ENCODE data around the gene SNX18. TPM values are rescaled to one million over a fixed set of nuclear protein-coding genes. Genes with fewer than 3 reads are reported as not detected.
A peak's percentile ranks its signal among the peaks of the same experiment; 100 is the strongest.

Gene SNX18
- total and polyA plus RNA-seq, 5 donors from 2014 or later: 1.2 to 13.8 (median 2.4) TPM

DNA sequence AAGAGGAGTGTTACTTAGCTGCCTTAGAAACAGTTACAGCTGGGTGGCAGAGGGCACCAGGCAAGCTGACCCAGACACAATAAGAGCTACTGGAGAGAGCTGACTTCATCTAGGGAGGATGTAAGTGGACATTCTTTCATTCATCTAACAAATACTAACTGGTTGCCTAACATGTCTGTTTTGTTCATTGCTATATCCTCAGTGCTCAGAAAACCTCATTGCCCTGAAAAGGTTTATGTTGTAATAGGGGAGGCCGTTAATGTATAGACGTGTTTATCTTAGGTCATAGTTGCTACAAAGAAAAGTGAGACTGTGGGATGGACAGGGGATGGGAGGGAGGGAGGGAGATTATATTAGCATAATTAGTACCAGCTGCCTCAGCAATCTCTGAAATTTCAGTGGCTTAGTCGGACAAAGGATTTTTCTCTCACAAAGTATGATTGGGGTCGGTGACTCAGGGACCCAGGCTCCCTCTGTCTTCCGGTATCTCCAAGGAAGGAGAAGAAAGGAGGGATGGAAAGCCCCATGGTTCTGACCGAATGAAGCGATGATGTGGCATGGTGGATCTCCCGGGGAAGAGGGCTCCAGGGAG is 2.6 kb upstream of the SNX18 start:
- H3K27me3 Mint-ChIP-seq: peaks cover 26% of the 10 kb centered on the region
- H3K9me3 Mint-ChIP-seq: peaks cover 0 to 2% (median 0%) of the 10 kb centered on the region in 7 donors
- no peak for ATAC-seq (ENCODE audit: low read depth in 2 of 2)
- H3K4me1 Mint-ChIP-seq: peaks cover 5 to 17% (median 8%) of the 10 kb centered on the region in 4 donors
- no peaks in the 10 kb centered on the region for H3K36me3 ChIP-seq (ENCODE audit: control insufficient read depth, insufficient read depth, low read length)
- DNase-seq: no peak
- H3K4me3 ChIP-seq (ENCODE audit: low read depth, low read length): no peak overlapping the region
- no peak overlapping the region for H3K27ac ChIP-seq (ENCODE audit: insufficient read depth, low read length, poor library complexity, severe bottlenecking)
- peak overlapping the region in 1 of 4 donors; percentile 34 for H3K4me3 Mint-ChIP-seq
- no peak overlapping the region for H3K27ac Mint-ChIP-seq
- H3K9me3 ChIP-seq (ENCODE audit: control insufficient read depth in 2 of 2, low read length in 2 of 2): no peaks in the 10 kb centered on the region
- H3K36me3 Mint-ChIP-seq: peaks cover 4% of the 10 kb centered on the region
- H3K4me1 ChIP-seq (ENCODE audit: control insufficient read depth, insufficient read depth, low read length, poor library complexity, severe bottlenecking): peaks cover 26% of the 10 kb centered on the region
- no peaks in the 10 kb centered on the region for H3K27me3 ChIP-seq (ENCODE audit: control insufficient read depth, insufficient read depth, low read length)

DNA sequence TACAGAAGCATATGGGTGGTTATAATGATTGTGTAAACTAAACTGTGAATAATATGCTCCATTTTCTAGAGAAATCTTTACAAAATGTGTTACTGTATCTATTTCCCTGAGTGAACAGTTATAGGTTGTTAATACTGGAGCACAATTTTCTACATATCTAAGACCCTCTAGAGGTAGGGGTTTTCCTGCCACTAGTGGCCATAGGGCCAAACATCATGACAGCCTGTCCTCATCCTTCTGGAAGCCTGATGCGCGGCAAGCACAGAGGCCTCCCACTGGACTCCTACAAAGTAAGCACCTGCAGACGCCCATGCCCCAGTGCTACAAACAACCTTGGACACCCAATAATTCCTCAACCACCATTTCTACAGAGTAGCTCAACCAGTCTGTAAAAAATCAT is 1.9 kb upstream of the SNX18 start:
- Mint-ChIP-seq H3K4me3 (peak overlapping the region in 2 of 4 donors; percentile 55 to 62), H3K27ac (no peak overlapping the region), H3K4me1 (peaks cover 6 to 24% (median 14%) of the 10 kb centered on the region in 4 donors), H3K9me3 (peaks cover 0 to 2% (median 0%) of the 10 kb centered on the region in 7 donors), H3K27me3 (peaks cover 26% of the 10 kb centered on the region), H3K36me3 (peaks cover 4% of the 10 kb centered on the region)
- no peak for DNase-seq
- Histone ChIP-seq H3K27me3 (ENCODE audit: control insufficient read depth, insufficient read depth, low read length) (no peaks in the 10 kb centered on the region), H3K4me3 (ENCODE audit: low read depth, low read length) (no peak overlapping the region), H3K4me1 (ENCODE audit: control insufficient read depth, insufficient read depth, low read length, poor library complexity, severe bottlenecking) (peaks cover 33% of the 10 kb centered on the region), H3K27ac (ENCODE audit: insufficient read depth, low read length, poor library complexity, severe bottlenecking) (no peak overlapping the region), H3K9me3 (ENCODE audit: control insufficient read depth in 2 of 2, low read length in 2 of 2) (no peaks in the 10 kb centered on the region), H3K36me3 (ENCODE audit: control insufficient read depth, insufficient read depth, low read length) (no peaks in the 10 kb centered on the region)
- no peak for ATAC-seq (ENCODE audit: low read depth in 2 of 2)

DNA sequence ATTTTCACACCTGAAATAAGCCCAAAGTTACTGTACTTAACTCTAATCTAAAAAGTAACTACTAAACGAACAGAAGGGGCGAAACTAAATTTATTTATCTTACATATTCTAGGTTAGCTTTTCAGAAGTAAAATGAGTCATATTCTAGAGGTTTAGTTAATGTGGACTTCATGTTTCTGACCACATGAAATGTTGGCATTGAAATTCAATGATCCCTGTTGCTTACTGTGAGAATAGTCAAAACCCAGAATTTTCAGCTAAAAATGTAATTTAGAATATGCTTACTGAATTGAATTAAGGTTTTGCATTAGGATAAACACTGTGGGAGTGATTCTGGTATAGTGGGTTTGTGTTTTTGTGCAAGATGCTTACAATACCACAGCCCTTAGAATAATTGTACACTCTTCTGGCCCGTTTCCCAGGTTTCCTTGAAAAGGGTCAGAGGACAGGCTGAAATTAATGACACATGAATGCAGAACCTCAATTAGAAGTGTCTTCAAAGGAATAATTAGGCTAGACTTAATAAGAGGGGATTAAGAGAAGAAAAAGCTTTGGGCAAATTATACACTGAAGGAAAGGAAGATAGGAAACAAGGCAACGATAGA is 1.4 kb upstream of the SNX18 start:
- Histone ChIP-seq H3K4me1 (ENCODE audit: control insufficient read depth, insufficient read depth, low read length, poor library complexity, severe bottlenecking) (peaks cover 38% of the 10 kb centered on the region), H3K36me3 (ENCODE audit: control insufficient read depth, insufficient read depth, low read length) (no peaks in the 10 kb centered on the region), H3K27ac (ENCODE audit: insufficient read depth, low read length, poor library complexity, severe bottlenecking) (no peak overlapping the region), H3K9me3 (ENCODE audit: control insufficient read depth in 2 of 2, low read length in 2 of 2) (no peaks in the 10 kb centered on the region), H3K27me3 (ENCODE audit: control insufficient read depth, insufficient read depth, low read length) (no peaks in the 10 kb centered on the region), H3K4me3 (ENCODE audit: low read depth, low read length) (no peak overlapping the region)
- ATAC-seq (ENCODE audit: low read depth in 2 of 2) (no peak), DNase-seq (no peak)
- Mint-ChIP-seq H3K27ac (peak overlapping the region in 1 of 3 donors; percentile 76), H3K27me3 (peaks cover 23% of the 10 kb centered on the region), H3K4me1 (peaks cover 6 to 29% (median 16%) of the 10 kb centered on the region in 4 donors), H3K9me3 (peaks cover 0 to 2% (median 0%) of the 10 kb centered on the region in 7 donors), H3K36me3 (peaks cover 4% of the 10 kb centered on the region), H3K4me3 (peak overlapping the region in 2 of 4 donors; percentile 55 to 83)

DNA sequence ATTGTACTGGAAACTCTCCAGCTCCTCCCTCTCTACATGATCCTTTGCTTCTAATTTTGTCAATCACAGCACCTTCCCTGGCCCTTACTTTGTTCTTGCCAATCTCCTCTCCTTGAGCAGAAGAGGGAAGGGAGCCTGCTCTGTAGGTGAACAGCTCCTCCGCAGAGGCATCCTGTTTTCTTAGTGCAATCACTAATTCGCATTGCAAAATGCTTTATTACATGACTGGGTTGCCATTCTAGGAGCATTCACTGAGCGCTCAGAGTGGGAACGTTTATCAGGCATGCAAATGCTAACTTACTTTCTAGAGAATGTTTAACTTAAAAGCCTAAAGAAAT is 416 bp upstream of the SNX18 start:
- H3K4me1 ChIP-seq (ENCODE audit: control insufficient read depth, insufficient read depth, low read length, poor library complexity, severe bottlenecking): peaks cover 45% of the 10 kb centered on the region
- peak overlapping the region in 1 of 3 donors; percentile 31 for H3K27ac Mint-ChIP-seq
- no peaks in the 10 kb centered on the region for H3K9me3 Mint-ChIP-seq
- DNase-seq (no peak), ATAC-seq (ENCODE audit: low read depth in 2 of 2) (no peak)
- H3K27ac ChIP-seq (ENCODE audit: insufficient read depth, low read length, poor library complexity, severe bottlenecking): no peak overlapping the region
- H3K27me3 Mint-ChIP-seq: peaks cover 14% of the 10 kb centered on the region
- H3K9me3 ChIP-seq (ENCODE audit: control insufficient read depth in 2 of 2, low read length in 2 of 2): no peaks in the 10 kb centered on the region
- no peaks in the 10 kb centered on the region for H3K36me3 ChIP-seq (ENCODE audit: control insufficient read depth, insufficient read depth, low read length)
- peak overlapping the region; percentile 78 for H3K4me3 ChIP-seq (ENCODE audit: low read depth, low read length)
- H3K4me3 Mint-ChIP-seq: peak overlapping the region; percentile 83 to 89 (median 84)
- peaks cover 8% of the 10 kb centered on the region for H3K36me3 Mint-ChIP-seq
- H3K27me3 ChIP-seq (ENCODE audit: control insufficient read depth, insufficient read depth, low read length): no peaks in the 10 kb centered on the region
- peaks cover 6 to 39% (median 21%) of the 10 kb centered on the region in 4 donors for H3K4me1 Mint-ChIP-seq

DNA sequence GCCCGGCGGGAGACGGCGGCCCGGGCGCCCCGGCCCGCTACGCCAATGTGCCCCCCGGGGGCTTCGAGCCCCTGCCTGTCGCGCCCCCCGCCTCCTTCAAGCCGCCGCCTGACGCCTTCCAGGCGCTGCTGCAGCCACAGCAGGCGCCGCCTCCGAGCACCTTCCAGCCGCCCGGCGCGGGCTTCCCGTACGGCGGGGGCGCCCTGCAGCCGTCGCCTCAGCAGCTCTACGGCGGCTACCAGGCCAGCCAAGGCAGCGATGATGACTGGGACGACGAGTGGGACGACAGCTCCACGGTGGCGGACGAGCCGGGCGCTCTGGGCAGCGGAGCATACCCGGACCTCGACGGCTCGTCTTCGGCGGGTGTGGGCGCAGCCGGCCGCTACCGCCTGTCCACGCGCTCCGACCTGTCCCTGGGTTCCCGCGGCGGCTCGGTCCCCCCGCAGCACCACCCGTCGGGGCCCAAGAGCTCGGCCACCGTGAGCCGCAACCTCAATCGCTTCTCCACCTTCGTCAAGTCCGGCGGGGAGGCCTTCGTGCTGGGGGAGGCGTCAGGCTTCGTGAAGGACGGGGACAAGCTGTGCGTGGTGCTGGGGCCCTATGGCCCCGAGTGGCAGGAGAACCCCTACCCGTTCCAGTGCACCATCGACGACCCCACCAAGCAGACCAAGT is 723 bp downstream of the SNX18 start:
- Histone ChIP-seq H3K36me3 (ENCODE audit: control insufficient read depth, insufficient read depth, low read length) (no peaks in the 10 kb centered on the region), H3K27ac (ENCODE audit: insufficient read depth, low read length, poor library complexity, severe bottlenecking) (peak overlapping the region; percentile 69), H3K27me3 (ENCODE audit: control insufficient read depth, insufficient read depth, low read length) (no peaks in the 10 kb centered on the region), H3K4me1 (ENCODE audit: control insufficient read depth, insufficient read depth, low read length, poor library complexity, severe bottlenecking) (peaks cover 45% of the 10 kb centered on the region), H3K4me3 (ENCODE audit: low read depth, low read length) (peak overlapping the region; percentile 42), H3K9me3 (ENCODE audit: control insufficient read depth in 2 of 2, low read length in 2 of 2) (no peaks in the 10 kb centered on the region)
- Mint-ChIP-seq H3K4me3 (peak overlapping the region; percentile 83 to 95 (median 88)), H3K27me3 (peaks cover 12% of the 10 kb centered on the region), H3K9me3 (no peaks in the 10 kb centered on the region), H3K27ac (no peak overlapping the region), H3K36me3 (peaks cover 14% of the 10 kb centered on the region), H3K4me1 (peaks cover 6 to 51% (median 30%) of the 10 kb centered on the region in 4 donors)
- DNase-seq (peak; percentile 36 to 68 (median 52)), ATAC-seq (ENCODE audit: low read depth in 2 of 2) (peak; percentile 30 to 35)

DNA sequence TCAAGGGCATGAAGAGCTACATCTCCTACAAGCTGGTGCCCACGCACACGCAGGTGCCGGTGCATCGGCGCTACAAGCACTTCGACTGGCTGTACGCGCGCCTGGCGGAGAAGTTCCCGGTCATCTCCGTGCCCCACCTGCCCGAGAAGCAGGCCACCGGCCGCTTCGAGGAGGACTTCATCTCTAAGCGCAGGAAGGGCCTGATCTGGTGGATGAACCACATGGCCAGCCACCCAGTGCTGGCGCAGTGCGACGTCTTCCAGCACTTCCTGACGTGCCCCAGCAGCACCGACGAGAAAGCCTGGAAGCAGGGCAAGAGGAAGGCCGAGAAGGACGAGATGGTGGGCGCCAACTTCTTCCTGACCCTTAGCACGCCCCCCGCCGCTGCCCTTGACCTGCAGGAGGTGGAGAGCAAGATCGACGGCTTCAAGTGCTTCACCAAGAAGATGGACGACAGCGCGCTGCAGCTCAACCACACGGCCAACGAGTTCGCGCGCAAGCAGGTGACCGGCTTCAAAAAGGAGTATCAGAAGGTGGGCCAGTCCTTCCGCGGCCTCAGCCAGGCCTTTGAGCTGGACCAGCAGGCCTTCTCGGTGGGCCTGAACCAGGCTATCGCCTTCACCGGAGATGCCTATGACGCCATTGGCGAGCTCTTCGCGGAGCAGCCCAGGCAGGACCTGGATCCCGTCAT is 1.4 kb downstream of the SNX18 start:
- H3K9me3 ChIP-seq (ENCODE audit: control insufficient read depth in 2 of 2, low read length in 2 of 2): no peaks in the 10 kb centered on the region
- H3K4me1 ChIP-seq (ENCODE audit: control insufficient read depth, insufficient read depth, low read length, poor library complexity, severe bottlenecking): peaks cover 45% of the 10 kb centered on the region
- no peak overlapping the region for H3K27ac ChIP-seq (ENCODE audit: insufficient read depth, low read length, poor library complexity, severe bottlenecking)
- H3K4me3 ChIP-seq (ENCODE audit: low read depth, low read length): peak overlapping the region; percentile 81
- Mint-ChIP-seq H3K36me3 (peaks cover 14% of the 10 kb centered on the region), H3K27ac (peak overlapping the region in 1 of 3 donors; percentile 7), H3K9me3 (no peaks in the 10 kb centered on the region), H3K4me1 (peaks cover 6 to 55% (median 33%) of the 10 kb centered on the region in 4 donors), H3K27me3 (peaks cover 12% of the 10 kb centered on the region), H3K4me3 (peak overlapping the region; percentile 85 to 95 (median 92))
- DNase-seq: no peak
- no peaks in the 10 kb centered on the region for H3K27me3 ChIP-seq (ENCODE audit: control insufficient read depth, insufficient read depth, low read length)
- ATAC-seq (ENCODE audit: low read depth in 2 of 2): no peak
- no peaks in the 10 kb centered on the region for H3K36me3 ChIP-seq (ENCODE audit: control insufficient read depth, insufficient read depth, low read length)

DNA sequence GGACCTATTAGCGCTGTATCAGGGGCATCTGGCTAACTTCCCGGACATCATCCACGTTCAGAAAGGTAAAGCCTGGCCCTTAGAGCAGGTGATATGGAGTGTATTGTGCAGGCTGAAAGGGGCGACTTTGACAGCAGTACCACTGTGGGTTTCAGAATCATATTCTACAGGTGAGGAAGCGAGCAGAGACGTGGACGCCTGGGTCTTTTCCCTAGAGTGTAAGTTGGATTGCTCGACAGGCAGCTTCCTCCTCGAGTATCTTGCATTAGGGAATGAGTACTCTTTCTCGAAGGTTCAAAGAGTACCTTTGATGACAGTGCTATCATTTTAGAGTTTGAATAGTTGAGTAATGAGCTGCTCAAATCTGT is 1.9 kb downstream of the SNX18 start:
- Histone ChIP-seq H3K27me3 (ENCODE audit: control insufficient read depth, insufficient read depth, low read length) (no peaks in the 10 kb centered on the region), H3K4me3 (ENCODE audit: low read depth, low read length) (peak overlapping the region; percentile 81), H3K36me3 (ENCODE audit: control insufficient read depth, insufficient read depth, low read length) (no peaks in the 10 kb centered on the region), H3K27ac (ENCODE audit: insufficient read depth, low read length, poor library complexity, severe bottlenecking) (no peak overlapping the region), H3K9me3 (ENCODE audit: control insufficient read depth in 2 of 2, low read length in 2 of 2) (no peaks in the 10 kb centered on the region), H3K4me1 (ENCODE audit: control insufficient read depth, insufficient read depth, low read length, poor library complexity, severe bottlenecking) (peaks cover 46% of the 10 kb centered on the region)
- ATAC-seq (ENCODE audit: low read depth in 2 of 2) (no peak), DNase-seq (no peak)
- no peaks in the 10 kb centered on the region for H3K9me3 Mint-ChIP-seq
- peaks cover 14% of the 10 kb centered on the region for H3K36me3 Mint-ChIP-seq
- peak overlapping the region; percentile 7 to 66 (median 39) for H3K27ac Mint-ChIP-seq
- peaks cover 12% of the 10 kb centered on the region for H3K27me3 Mint-ChIP-seq
- peak overlapping the region; percentile 85 to 95 (median 92) for H3K4me3 Mint-ChIP-seq
- peaks cover 6 to 60% (median 38%) of the 10 kb centered on the region in 4 donors for H3K4me1 Mint-ChIP-seq

Data from CD4-positive, CD25-positive, alpha-beta regulatory T cell (primary cell).